Stimulated activated naive CD4-positive, alpha-beta T cell treated with Interleukin-2 at 50 U/mL for 16 hours (primary cell): ENCODE data around the gene TRPV4.

ENCODE experiments used
- DNase-seq: peaks from one replicate; lab custom pipeline; 2025; lab: John Stamatoyannopoulos, UW

Gene TRPV4

GRCh38 chr12:109739747-109740693, 93.2 kb downstream of the TRPV4 start:
- no peak for DNase-seq

- DNase-seq = no peak
Observed at GRCh38 chr12:109738878-109739665, 94.1 kb downstream of the TRPV4 start.

GRCh38 chr12:109738209-109738608, 95.0 kb downstream of the TRPV4 start:
- no peak for DNase-seq

GRCh38 chr12:109737631-109738030, 95.6 kb downstream of the TRPV4 start:
- DNase-seq = no peak

GRCh38 chr12:109737126-109737525, 96.1 kb downstream of the TRPV4 start:
- no peak for DNase-seq

GRCh38 chr12:109736552-109737108, 96.6 kb downstream of the TRPV4 start:
- DNase-seq = no peak

- no peak for DNase-seq
Observed at GRCh38 chr12:109735825-109736551, 97.2 kb downstream of the TRPV4 start.

- DNase-seq = no peak
Observed at GRCh38 chr12:109735051-109735521, 98.1 kb downstream of the TRPV4 start.

GRCh38 chr12:109734219-109735000, 98.8 kb downstream of the TRPV4 start:
- DNase-seq = no peak
